BJ (cell line): Measurements from ENCODE around the gene INTS2. TPM values are rescaled to one million over a fixed set of nuclear protein-coding genes. Genes with fewer than 3 reads are reported as not detected.

Experiments used
- CTCF ChIA-PET: fragments of 350-600 bp; formaldehyde crosslinking; extraction: SDS; loops from one replicate; lab custom pipeline; 2021; ENCODE audit warnings: antibody characterized with exemption, inconsistent platforms; lab: Yijun Ruan, JAX
- POLR2A ChIA-PET: fragments of 300-600 bp; sonication (Branson Sonifier 250); formaldehyde crosslinking; extraction: SDS; loops from one replicate; lab custom pipeline; 2021; ENCODE audit warnings: antibody characterized with exemption; lab: Charles Lee
- DNase-seq: peaks from one replicate; pipeline ENCODE4 v3.0.0-alpha.2; 2011; ENCODE audit warnings: low read depth
- H3K27me3 ChIP-seq: 2 replicates; pipeline ENCODE4 v1.6.0; 2011; ENCODE audit warnings: low read length; ENCODE audit not compliant: control insufficient read depth, insufficient read depth
- H3K36me3 ChIP-seq: 2 replicates; pipeline ENCODE4 v1.5.1; 2011; ENCODE audit warnings: low read length; ENCODE audit not compliant: control insufficient read depth, insufficient read depth
- H3K4me3 ChIP-seq: 2 replicates; pipeline ENCODE4 v1.5.1; 2011; ENCODE audit warnings: low read depth, mild to moderate bottlenecking, control low read depth, low read length
- polyA plus RNA-seq: library from polyadenylated mRNA; depleted of rRNA; stranded (reverse); fragments of >200 nt; gene quantifications from 2 replicates; pipeline ENCODE4 v1.2.3, GENCODE V29; 2011
- TF ChIP-seq, protein P1 (sequence below): IDR thresholded peaks from 2 replicates; pipeline ENCODE4 v1.5.1; 2011; ENCODE audit warnings: low read depth, mild to moderate bottlenecking, control low read depth, inconsistent platforms, low read length, moderate library complexity; ENCODE audit not compliant: insufficient read depth

Gene INTS2
- polyA plus RNA-seq, 1 experiment, result 3.5 TPM

DNA sequence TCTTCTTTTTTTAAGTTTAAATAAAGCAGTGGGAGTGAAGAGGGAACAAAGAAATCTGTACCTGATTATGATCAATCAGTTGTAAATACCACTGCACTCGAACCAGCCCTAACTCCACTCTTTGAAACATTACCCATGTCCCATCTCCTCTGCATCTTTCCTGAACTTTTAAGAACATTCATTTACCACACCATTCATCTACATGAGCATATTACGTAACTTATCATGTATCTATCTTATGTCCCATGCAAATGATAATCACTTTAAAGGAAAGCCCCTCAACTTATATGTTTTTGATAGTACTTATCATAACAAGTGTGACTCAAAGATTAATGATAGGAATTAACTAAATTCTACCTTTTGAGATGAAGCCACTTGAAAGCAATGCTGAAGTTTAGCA lies 53.7 kb downstream of the INTS2 start:
- Histone ChIP-seq H3K27me3 (no peaks in the 10 kb centered on the region), H3K4me3 (no peak overlapping the region), H3K36me3 (no peaks in the 10 kb centered on the region; the same call in 1 of the 2 replicates)
- no peak for DNase-seq
- TF ChIP-seq, protein P1, sequence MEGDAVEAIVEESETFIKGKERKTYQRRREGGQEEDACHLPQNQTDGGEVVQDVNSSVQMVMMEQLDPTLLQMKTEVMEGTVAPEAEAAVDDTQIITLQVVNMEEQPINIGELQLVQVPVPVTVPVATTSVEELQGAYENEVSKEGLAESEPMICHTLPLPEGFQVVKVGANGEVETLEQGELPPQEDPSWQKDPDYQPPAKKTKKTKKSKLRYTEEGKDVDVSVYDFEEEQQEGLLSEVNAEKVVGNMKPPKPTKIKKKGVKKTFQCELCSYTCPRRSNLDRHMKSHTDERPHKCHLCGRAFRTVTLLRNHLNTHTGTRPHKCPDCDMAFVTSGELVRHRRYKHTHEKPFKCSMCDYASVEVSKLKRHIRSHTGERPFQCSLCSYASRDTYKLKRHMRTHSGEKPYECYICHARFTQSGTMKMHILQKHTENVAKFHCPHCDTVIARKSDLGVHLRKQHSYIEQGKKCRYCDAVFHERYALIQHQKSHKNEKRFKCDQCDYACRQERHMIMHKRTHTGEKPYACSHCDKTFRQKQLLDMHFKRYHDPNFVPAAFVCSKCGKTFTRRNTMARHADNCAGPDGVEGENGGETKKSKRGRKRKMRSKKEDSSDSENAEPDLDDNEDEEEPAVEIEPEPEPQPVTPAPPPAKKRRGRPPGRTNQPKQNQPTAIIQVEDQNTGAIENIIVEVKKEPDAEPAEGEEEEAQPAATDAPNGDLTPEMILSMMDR, result no peak
- CTCF ChIA-PET, result interaction anchor here (0.9 kb wide), 1 partner anchor 21 kb away, joined by 3 read pairs; no protein-coding TSS in a partner anchor
- POLR2A ChIA-PET, result no interaction called here

GRCh38 chr17:61872099-61872498 lies 55.7 kb downstream of the INTS2 start:
- Histone ChIP-seq H3K4me3 (no peak overlapping the region), H3K27me3 (no peaks in the 10 kb centered on the region), H3K36me3 (no peaks in the 10 kb centered on the region; the same call in 1 of the 2 replicates)
- POLR2A ChIA-PET, result no interaction called here
- CTCF ChIA-PET, result interaction anchor here (0.6 kb wide), 1 partner anchor 397 kb away, joined by 3 read pairs; no protein-coding TSS in a partner anchor
- TF ChIP-seq, protein P1, result no peak
- no peak for DNase-seq

- Histone ChIP-seq H3K27me3 (no peaks in the 10 kb centered on the region), H3K36me3 (no peaks in the 10 kb centered on the region), H3K4me3 (no peak overlapping the region)
- no peak for DNase-seq
- ChIA-PET POLR2A (no interaction called here), CTCF (no interaction called here)
- TF ChIP-seq, protein P1, result no peak
Measured at GRCh38 chr17:61869138-61869537, 58.6 kb downstream of the INTS2 start.

GRCh38 chr17:61868074-61868473 lies 59.7 kb downstream of the INTS2 start:
- ChIA-PET POLR2A (no interaction called here), CTCF (interaction anchor here (0.6 kb wide), 1 partner anchor 67 kb away, joined by 5 read pairs; no protein-coding TSS in a partner anchor)
- TF ChIP-seq, protein P1, result no peak
- Histone ChIP-seq H3K27me3 (no peaks in the 10 kb centered on the region), H3K4me3 (no peak overlapping the region), H3K36me3 (no peaks in the 10 kb centered on the region)
- no peak for DNase-seq

GRCh38 chr17:61867033-61867432 lies 60.7 kb downstream of the INTS2 start:
- ChIA-PET POLR2A (no interaction called here), CTCF (no interaction called here)
- DNase-seq, result no peak
- no peaks in the 10 kb centered on the region for H3K36me3 ChIP-seq
- H3K4me3 ChIP-seq, result no peak overlapping the region
- TF ChIP-seq, protein P1, result no peak
- no peaks in the 10 kb centered on the region for H3K27me3 ChIP-seq
